GM08714 (cell line): ENCODE data around the gene ZNF761.
"Not testable (repeated sequence)": the region's sequence is repeated elsewhere in the genome, so short reads cannot be mapped to it uniquely, and the experiment has no call there.

Experiments
- H3K4me3 ChIP-seq: fragments of 200-500 bp; sonication (Bioruptor generic); 2 replicates; pipeline ENCODE4 v1.5.1; 2014; ENCODE audit warnings: mild to moderate bottlenecking, low read length, inconsistent platforms
- ZNF274 ChIP-seq: IDR thresholded peaks from 2 replicates; pipeline ENCODE4 v1.6.1; 2012; ENCODE audit warnings: mild to moderate bottlenecking, low read depth, low read length

The ZNF761 gene

DNA sequence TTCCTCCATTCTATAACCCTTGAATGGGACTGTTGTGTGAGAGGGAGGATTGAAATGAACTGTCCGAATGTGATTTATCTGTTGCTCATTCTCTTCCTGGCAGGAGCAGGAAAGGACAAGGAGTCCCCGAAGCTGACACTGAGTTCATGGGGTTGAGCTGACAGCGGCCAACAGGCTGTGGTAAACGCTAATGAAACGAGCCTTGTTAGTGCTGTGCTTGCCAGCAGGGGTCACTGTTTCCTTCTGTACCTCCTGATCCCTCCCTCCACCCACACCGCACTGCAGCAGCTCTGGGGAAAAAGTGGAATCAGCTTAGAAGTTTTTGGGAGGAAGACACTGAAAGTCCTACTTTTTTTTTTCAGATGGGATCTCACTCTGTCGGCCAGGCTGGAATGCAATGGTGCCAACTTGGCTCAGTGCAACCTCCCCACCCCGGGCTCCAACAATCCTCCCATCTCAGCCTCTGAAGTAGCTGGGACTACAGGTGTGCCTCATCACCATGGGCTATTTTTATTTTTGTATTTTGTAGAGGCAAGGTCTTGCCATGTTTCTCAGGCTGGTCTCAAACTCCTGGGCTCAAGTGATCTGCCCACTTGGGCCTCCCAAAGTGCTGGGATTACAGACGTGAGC, 6.7 kb upstream of the ZNF761 start:
- no peak for TF ChIP-seq ZNF274
- H3K4me3 ChIP-seq, result no peak overlapping the region

DNA sequence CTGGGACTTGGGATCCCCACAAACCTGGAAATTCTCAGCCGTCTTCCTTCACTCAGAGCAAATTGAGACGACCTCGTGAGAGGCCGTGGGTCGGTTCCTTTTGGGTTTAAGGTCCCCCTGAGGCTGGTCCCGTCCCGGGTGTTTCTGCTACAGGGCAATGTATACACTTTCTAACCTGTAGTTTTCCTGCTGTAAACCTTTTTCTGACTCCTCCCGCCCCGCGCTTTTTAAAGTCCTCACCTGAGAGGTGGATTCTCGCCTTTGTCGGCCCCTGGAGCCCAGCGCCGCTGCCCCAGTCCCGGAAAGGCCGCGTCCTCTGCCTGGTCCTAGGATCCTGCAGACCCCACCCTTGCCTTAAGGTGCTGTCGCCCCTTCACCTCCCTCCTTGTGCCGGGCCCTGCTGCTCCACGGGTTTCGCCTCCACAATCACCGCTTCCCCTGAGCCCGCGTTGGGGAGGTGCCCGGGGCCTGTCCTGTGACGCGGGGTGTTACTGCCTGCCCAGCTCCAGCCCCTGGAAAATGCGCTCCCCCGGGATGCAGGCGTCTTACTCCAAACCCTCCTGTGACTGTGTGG, 391 bp downstream of the ZNF761 start:
- TF ChIP-seq ZNF274, result no peak
- peak overlapping the region; percentile 85 for H3K4me3 ChIP-seq

DNA sequence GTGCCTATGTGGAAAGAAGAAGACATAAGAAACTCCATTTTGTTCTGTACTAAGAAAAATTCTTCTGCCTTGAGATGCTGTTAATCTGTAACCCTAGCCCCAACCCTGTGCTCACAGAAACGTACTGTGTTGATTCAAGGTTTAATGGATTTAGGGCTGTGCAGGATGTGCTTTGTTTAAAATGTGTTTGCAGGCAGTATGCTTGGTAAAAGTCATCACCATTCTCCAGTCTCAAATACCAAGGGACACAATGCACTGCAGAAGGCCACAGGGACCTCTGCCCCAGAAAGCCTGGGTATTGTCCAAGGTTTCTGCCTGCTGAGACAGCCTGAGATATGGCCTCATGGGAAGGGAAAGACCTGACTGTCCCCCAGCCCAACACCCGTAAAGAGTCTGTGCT, 12.0 kb downstream of the ZNF761 start:
- not testable (repeated sequence) for H3K4me3 ChIP-seq

DNA sequence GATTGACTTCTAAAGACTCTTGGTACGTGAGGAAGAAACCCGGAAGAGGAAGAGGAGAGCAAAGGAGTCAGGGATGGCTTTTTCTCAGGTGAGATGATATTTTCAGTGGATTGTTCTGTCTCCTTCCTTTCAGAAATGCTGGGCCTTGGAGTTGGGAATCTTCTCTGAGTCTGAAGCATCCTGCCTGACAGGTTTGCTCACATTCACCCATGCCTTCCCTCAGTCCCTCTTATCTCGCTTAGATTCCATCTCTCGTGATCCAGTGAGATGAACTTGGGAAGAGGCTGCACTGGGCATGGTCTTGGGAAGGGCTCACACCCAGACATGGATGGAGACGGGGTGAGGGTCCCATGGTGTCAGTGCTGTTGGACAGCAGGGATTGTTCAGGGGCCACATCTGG, 15.4 kb downstream of the ZNF761 start:
- H3K4me3 ChIP-seq, result not testable (repeated sequence)

DNA sequence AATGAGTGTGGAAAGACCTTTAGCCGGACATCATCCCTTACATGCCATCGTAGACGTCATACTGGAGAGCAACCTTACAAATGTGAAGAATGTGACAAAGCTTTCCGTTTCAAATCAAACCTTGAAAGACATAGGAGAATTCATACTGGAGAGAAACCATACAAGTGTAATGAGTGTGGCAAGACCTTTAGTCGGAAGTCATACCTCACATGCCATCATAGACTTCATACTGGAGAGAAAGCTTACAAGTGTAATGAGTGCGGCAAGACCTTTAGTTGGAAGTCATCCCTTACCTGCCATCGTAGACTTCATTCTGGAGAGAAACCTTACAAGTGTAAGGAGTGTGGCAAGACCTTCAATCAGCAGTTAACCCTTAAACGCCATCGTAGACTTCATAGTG, 24.0 kb downstream of the ZNF761 start:
- TF ChIP-seq ZNF274, result peak; percentile 58
- no peak overlapping the region for H3K4me3 ChIP-seq

DNA sequence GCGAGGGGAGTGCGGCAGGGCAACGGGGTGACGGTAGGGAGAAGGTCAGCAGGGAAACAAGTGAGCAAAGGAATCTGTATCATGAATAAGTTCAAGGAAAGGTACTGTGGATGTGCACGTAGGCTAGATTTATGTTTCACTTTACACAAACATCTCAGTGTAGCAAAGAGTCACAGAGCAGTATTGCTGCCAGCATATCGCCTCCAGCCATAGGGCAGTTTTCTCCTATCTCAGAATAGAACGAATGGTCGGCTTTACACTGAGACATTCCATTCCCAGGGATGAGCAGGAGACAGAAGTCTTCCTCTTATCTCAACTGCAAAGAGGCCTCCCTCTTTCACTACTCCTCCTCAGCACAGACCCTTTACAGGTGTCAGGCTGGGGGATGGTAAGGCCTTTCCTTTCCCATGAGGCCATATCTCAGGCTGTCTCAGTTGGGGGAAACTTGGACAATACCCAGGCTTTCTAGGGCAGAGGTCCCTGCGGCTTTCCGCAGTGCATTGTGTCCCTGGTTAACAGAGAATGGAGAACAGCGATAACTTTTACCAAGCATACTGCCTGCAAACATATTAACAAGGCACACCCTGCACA, 28.4 kb downstream of the ZNF761 start:
- H3K4me3 ChIP-seq, result not testable (repeated sequence)

DNA sequence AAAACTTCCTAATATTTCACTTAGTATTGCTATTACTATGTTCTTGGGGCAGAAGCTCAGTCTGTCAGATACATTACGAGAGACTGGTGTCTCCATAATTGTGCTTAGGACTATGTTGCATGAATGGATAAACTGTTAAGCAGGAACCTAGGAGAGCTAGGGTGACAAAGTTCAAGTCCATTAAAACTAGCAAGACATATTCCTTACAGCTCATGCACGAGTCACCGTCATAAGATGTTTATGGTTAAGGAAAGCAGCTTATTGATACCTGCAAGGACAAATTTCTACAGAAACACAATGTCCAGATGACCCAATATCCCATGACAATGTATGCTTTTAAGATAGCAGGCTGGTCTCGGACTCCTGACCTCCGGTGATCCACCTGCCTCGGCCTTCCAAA, 30.1 kb downstream of the ZNF761 start:
- no peak overlapping the region for H3K4me3 ChIP-seq
- no peak for TF ChIP-seq ZNF274

DNA sequence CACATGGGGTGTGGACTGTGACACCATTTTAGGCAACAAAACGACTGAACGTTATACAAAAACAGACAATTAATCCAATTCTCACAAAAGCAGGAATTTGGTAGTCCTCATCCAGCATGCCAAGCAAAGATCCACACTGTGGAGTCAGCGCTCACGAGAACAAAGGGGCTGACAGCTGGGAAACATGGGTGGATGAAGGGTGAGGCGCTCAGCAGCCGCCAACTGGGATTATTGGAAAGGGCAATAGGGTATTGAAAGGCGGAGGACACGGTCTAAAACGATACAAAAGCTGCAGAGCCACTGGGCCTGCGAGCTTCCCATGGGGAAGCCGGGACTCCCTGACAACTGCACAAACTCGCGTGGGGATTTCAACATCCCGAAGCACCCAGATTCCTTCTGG, 31.1 kb downstream of the ZNF761 start:
- no peak for TF ChIP-seq ZNF274
- no peak overlapping the region for H3K4me3 ChIP-seq

DNA sequence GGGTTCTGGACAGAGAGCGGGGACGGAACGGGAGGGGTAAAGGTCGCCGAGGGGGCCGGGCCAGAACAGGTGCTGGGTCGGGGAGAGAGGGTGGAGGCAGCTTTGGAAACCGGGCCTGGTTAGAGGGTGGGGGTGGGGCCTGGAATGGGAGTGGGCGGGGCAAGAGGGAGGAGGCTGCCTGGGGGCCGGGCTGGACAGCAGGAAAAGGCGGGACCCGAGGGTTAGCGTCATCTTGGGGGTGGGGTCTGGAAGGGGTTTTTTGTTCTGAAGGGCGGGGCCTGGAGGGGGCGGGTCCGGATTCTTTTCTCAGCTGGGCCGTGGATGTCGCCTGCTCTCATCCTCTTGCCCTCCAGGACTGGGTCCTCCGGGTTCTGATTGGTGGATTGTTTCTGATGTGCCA, 31.5 kb downstream of the ZNF761 start:
- no peak overlapping the region for H3K4me3 ChIP-seq
- no peak for TF ChIP-seq ZNF274

DNA sequence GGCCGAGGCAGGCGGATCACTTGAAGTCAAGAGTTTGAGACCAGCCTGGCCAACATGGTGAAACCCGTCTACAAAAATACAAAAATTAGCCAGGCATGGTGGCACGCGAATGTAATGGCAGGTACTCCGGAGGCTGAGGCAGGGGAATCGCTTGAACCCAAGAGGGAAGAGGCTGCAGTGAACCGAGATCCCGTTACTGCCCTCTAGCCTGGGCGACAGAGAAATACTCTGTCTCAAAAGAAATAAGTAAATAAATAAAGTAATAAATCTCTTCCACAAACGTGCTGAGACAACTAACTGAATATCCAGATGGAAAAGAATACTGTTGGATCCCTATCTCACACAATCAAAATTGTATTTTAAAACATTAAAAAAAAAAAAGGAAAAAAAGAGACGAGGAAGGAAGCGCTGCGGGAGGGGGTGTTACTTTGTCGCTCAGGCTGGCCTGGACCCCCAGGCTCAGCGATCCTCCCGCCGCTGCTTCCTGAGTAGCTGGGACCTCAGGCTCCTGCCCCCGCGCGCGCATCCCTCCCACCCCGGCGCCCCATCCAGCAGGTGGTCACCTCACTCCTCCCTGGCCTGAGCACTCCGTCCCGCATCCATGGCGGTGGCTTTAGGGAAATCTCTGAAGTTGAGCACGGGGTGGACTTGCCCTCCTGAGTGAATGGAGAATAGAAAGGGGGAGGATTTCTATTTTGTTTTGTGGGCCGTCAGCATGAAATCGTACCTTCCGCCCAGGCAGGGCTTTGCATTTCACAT, 35.1 kb downstream of the ZNF761 start:
- no peak for TF ChIP-seq ZNF274
- peak overlapping the region; percentile 89 for H3K4me3 ChIP-seq

DNA sequence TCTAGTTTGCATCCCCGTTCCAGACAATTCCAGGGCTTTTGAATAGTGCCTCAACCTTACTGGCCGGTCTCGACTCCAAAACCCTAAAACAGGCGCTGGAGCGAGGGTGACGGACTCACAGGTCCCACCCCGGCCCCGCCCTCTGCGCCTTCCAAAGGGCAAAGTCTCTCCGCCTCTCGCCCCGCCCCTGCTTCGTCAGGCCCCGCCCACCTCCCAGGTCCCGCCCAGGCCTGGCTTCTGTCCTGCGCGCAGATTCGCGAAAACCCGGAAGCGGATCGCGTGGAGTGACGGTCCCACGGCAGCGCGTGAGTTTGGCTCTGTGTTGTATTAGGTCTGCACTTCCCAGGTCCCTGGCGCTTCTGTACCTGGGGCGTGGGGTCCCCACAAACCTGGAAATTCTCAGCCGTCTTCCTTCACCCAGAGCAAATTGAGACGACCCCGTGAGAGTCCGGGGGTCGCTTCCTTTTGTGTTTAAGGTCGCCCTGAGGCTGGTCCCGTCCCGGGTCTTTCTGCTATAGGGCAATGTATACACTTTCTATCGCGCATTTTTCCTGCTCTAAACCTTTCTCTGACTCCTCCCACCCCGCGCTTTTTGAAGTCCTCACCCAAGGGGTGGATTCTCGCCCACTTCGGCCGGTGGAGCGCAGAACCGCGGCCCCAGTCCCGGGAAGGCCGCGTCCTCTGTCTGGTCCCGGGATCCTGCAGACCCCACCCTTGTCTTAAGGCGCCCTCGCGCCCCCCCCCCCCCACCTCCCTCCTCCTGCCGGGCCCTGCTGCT, 35.9 kb downstream of the ZNF761 start, which contains the start of gene ZNF813:
ZNF813 (plus strand) TSS at position 249 of the 778 bp plus-strand sequence. CDS start 16,090 bp downstream, outside the sequence.
- no peak for TF ChIP-seq ZNF274
- H3K4me3 ChIP-seq, result peak within 1 kb of the TSS; percentile 89

DNA sequence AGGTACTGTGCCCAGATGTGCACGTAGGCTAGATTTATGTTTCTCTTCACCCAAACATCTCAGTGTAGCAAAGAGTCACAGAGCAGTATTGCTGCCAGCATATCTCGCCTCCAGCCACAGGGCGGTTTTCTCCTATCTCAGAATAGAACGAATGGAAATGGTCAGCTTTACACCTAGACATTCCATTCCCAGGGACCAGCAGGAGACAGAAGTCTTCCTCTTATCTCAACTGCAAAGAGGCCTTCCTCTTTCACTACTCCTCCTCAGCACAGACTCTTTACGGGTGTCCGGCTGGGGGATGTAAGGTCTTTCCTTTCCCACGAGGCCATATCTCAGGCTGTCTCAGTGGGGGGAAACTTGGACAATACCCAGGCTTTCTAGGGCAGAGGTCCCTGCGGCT, 36.8 kb downstream of the ZNF761 start:
- H3K4me3 ChIP-seq, result peak overlapping the region; percentile 89; the same call in 1 of the 2 replicates

DNA sequence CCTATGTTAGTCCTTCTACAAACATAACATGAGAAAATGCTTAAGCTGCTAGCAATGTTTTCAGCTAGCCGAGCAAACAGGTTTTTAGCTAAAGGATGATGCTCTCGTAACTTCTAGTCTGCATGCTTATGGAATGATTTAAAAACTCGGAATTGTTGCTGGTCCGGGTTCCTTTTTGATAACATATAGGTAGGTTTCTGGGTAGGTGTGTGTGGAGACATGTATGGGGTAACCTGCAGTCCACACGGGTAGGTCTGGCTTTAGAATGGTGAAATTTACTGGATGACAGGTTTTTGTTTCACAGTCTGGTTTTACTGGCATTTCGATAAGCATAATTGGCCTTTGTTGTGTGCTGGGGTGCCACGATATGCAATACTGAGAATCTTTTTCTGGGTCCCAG, 40.1 kb downstream of the ZNF761 start:
- no peak for TF ChIP-seq ZNF274
- no peak overlapping the region for H3K4me3 ChIP-seq

DNA sequence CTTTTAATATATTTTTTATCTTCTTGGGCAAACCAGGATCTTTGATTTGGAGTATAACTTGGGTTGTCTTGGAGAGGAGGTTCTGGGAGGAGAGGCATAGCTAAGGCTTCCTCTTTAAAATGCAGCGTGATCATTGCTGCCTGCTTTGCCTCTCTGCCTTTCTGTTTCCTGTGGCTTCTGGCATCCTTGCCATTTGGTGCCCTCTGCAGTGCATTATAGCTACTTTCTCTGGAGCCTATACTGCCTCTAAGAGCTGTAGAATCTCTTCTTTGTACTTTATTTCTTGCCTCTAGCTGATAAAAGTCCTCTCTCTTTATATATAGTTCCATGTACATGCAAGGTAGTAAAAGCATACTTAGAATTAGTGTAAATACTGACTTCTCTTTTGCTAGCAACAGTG, 43.0 kb downstream of the ZNF761 start:
- not testable (repeated sequence) for H3K4me3 ChIP-seq

DNA sequence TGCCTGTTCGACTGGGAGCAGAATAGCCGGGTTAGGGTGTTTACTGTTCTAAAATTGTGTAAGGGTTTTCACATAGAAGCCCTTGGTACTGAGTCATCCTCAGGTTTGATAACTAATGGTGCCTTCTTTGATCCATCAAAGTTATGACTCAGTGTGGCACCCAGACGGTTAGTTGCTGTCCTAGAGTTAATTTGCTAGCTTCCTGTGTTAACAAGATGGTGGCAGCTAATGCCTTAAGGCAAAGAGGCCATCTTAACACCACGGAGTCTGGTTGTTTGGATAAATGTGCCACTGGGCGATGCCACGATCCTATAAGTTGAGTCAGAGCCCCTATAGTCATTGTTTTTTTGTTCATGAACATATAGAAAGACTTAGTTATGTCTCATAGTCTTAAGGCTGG, 43.7 kb downstream of the ZNF761 start:
- H3K4me3 ChIP-seq, result not testable (repeated sequence)

DNA sequence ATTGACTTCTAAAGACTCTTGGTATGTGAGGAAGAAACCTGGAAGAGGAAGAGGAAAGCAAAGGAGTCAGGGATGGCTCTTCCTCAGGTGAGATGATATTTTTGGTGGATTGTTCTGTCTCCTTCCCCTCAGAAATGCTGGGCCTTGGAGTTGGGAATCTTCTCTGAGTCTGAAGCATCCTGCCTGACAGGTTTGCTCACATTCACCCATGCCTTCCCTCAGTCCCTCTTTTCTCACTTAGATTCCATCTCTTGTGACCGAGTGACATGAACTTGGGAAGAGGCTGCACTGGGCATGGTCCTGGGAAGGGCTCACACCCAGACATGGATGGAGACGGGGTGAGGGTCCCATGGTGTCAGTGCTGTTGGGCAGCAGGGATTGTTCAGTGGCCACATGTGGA, 52.0 kb downstream of the ZNF761 start:
- not testable (repeated sequence) for H3K4me3 ChIP-seq
